Fibroblast of the conjunctiva (primary cell): ENCODE measurements around the gene GPAM.
"Not testable (repeated sequence)": the region's sequence is repeated elsewhere in the genome, so short reads cannot be mapped to it uniquely, and the experiment has no call there.

Experiments used
- DNase-seq: peaks from one replicate; pipeline ENCODE4 v3.0.0-alpha.2; 2010; ENCODE audit warnings: low read depth

The GPAM gene

GRCh38 chr10:112131996-112132395 is 51.6 kb downstream of the GPAM start:
- no peak for DNase-seq

- no peak for DNase-seq
Observed at GRCh38 chr10:112131346-112131745, 52.2 kb downstream of the GPAM start.

- no peak for DNase-seq
Observed at GRCh38 chr10:112126901-112127300, 56.7 kb downstream of the GPAM start.

- no peak for DNase-seq
Observed at GRCh38 chr10:112126172-112126571, 57.4 kb downstream of the GPAM start.

- no peak for DNase-seq
Observed at GRCh38 chr10:112124866-112125265, 58.7 kb downstream of the GPAM start.

- no peak for DNase-seq
Observed at GRCh38 chr10:112122827-112123226, 60.7 kb downstream of the GPAM start.

GRCh38 chr10:112120491-112120890 is 63.1 kb downstream of the GPAM start:
- no peak for DNase-seq

GRCh38 chr10:112115781-112116385 is 67.7 kb downstream of the GPAM start:
- DNase-seq: peak; percentile 4

GRCh38 chr10:112109779-112110178 is 73.8 kb downstream of the GPAM start:
- DNase-seq: not testable (repeated sequence)
